Progenitor cell of endocrine pancreas (in vitro differentiated cells): ENCODE measurements around the gene SLC2A10. TPM values are rescaled to one million over a fixed set of nuclear protein-coding genes. Genes with fewer than 3 reads are reported as not detected.

Experiments used
- DNase-seq: peaks from one replicate; pipeline ENCODE4 v3.0.0; 2021; ENCODE audit warnings: low spot score; ENCODE audit not compliant: unreplicated experiment
- H3K27ac Mint-ChIP-seq: 2 replicates; pipeline ENCODE4 v1.8.0; 2021; ENCODE audit warnings: mild to moderate bottlenecking, moderate library complexity, mixed read lengths
- H3K27me3 Mint-ChIP-seq: 2 replicates; pipeline ENCODE4 v1.8.0; 2021; ENCODE audit warnings: mixed read lengths
- H3K36me3 Mint-ChIP-seq: 2 replicates; pipeline ENCODE4 v1.8.0; 2022; ENCODE audit warnings: mixed read lengths; ENCODE audit not compliant: insufficient read depth
- H3K4me1 Mint-ChIP-seq: 2 replicates; pipeline ENCODE4 v1.8.0; 2021; ENCODE audit warnings: low read depth, mixed read lengths
- H3K4me3 Mint-ChIP-seq: 2 replicates; pipeline ENCODE4 v1.8.0; 2021; ENCODE audit warnings: low read depth, mild to moderate bottlenecking, moderate library complexity, mixed read lengths
- H3K9me3 Mint-ChIP-seq: 2 replicates; pipeline ENCODE4 v1.8.0; 2021; ENCODE audit warnings: low read depth, mixed read lengths
- total RNA-seq: library from RNA; stranded (reverse); gene quantifications from 2 replicates; pipeline ENCODE4 v1.2.1, GENCODE V29; 2021
- TF ChIP-seq, protein P1 (sequence below): fragments of 200-600 bp; sonication (generic); IDR thresholded peaks from one replicate; pipeline ENCODE4 v1.5.0; 2021; ENCODE audit warnings: antibody characterized with exemption, mild to moderate bottlenecking; ENCODE audit not compliant: unreplicated experiment

The SLC2A10 gene
- total RNA-seq, 1 donor from 2014 or later: 16.6 TPM

DNA sequence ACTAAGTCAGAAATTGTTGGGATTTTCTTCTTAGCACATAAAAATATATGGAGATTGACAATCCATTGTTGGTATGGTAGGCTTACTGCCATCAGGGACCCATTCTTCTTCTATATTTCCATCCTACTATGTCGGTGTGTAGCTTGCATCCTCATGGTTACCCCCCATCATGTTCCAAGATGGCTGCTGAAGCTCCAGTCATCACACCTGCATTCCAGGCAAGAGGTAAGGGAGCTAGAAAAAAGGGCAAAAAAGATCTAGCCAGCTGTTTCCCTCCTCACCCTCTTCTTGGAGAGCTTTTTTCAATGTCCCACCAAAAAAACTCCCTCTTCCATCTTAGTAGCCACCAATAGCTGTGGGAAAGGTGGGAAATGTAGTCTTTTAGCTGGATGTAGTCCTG is 13.6 kb downstream of the SLC2A10 start:
- Mint-ChIP-seq H3K27ac (no peak overlapping the region), H3K4me1 (no peaks in the 10 kb centered on the region), H3K27me3 (no peaks in the 10 kb centered on the region), H3K9me3 (peaks cover 10% of the 10 kb centered on the region), H3K4me3 (no peak overlapping the region), H3K36me3 (peaks cover 17% of the 10 kb centered on the region)
- DNase-seq: no peak
- TF ChIP-seq, protein P1, sequence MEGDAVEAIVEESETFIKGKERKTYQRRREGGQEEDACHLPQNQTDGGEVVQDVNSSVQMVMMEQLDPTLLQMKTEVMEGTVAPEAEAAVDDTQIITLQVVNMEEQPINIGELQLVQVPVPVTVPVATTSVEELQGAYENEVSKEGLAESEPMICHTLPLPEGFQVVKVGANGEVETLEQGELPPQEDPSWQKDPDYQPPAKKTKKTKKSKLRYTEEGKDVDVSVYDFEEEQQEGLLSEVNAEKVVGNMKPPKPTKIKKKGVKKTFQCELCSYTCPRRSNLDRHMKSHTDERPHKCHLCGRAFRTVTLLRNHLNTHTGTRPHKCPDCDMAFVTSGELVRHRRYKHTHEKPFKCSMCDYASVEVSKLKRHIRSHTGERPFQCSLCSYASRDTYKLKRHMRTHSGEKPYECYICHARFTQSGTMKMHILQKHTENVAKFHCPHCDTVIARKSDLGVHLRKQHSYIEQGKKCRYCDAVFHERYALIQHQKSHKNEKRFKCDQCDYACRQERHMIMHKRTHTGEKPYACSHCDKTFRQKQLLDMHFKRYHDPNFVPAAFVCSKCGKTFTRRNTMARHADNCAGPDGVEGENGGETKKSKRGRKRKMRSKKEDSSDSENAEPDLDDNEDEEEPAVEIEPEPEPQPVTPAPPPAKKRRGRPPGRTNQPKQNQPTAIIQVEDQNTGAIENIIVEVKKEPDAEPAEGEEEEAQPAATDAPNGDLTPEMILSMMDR: no peak

DNA sequence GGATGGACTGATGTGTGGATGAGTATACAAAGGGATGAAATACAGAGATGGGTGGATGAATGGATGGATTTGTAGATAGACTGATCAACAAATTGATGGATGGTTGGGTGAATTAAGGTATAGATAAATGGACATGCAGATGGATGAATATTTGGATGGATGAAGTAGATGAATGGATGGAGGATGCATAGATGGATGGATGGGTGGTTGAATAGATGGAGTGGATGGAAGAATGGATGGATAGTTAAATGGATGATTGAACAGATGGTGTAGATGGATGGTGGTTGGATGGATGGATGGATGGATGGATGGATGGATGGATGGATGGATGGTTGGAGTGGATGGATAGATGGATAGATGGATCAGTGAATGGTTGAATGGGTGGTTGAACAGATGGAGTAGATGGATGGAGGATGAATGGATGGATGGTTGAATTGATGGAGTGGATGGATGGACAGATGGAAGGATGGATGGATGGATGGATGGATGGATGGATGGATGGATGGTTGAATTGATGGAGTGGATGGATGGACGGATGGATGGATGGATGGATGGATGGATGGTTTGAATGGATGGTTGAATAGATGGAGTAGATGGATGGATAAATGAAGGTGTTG is 15.0 kb downstream of the SLC2A10 start:
- no peak for DNase-seq
- TF ChIP-seq, protein P1: no peak
- no peak overlapping the region for H3K27ac Mint-ChIP-seq
- H3K4me3 Mint-ChIP-seq: no peak overlapping the region
- peaks cover 18% of the 10 kb centered on the region for H3K36me3 Mint-ChIP-seq
- H3K9me3 Mint-ChIP-seq: peaks cover 10% of the 10 kb centered on the region
- no peaks in the 10 kb centered on the region for H3K27me3 Mint-ChIP-seq
- H3K4me1 Mint-ChIP-seq: no peaks in the 10 kb centered on the region

DNA sequence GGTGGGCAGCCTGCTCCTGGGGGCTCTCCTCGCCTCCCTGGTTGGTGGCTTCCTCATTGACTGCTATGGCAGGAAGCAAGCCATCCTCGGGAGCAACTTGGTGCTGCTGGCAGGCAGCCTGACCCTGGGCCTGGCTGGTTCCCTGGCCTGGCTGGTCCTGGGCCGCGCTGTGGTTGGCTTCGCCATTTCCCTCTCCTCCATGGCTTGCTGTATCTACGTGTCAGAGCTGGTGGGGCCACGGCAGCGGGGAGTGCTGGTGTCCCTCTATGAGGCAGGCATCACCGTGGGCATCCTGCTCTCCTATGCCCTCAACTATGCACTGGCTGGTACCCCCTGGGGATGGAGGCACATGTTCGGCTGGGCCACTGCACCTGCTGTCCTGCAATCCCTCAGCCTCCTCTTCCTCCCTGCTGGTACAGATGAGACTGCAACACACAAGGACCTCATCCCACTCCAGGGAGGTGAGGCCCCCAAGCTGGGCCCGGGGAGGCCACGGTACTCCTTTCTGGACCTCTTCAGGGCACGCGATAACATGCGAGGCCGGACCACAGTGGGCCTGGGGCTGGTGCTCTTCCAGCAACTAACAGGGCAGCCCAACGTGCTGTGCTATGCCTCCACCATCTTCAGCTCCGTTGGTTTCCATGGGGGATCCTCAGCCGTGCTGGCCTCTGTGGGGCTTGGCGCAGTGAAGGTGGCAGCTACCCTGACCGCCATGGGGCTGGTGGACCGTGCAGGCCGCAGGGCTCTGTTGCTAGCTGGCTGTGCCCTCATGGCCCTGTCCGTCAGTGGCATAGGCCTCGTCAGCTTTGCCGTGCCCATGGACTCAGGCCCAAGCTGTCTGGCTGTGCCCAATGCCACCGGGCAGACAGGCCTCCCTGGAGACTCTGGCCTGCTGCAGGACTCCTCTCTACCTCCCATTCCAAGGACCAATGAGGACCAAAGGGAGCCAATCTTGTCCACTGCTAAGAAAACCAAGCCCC is 16.0 kb downstream of the SLC2A10 start:
- TF ChIP-seq, protein P1: no peak
- DNase-seq: no peak

DNA sequence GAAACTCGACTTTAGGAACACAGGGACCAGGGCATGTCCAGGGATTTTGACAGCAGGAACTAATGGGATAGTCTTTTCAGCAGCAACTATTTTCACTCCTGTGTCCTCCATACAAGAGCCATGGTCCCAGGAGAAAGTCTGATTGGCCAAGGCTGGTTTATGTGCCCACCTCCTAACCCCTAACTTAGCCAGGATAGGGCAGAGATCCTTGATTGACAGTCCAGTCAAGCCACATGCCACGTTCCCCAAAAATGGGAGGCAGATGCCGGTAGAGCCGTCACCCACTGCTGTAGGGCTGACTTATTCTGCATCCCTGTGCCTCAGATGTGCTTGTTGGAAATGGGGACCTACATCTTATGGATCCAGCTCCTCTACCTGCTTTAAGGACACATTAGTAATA is 22.3 kb downstream of the SLC2A10 start:
- no peaks in the 10 kb centered on the region for H3K27me3 Mint-ChIP-seq
- H3K4me1 Mint-ChIP-seq: peaks cover 2% of the 10 kb centered on the region
- TF ChIP-seq, protein P1: no peak
- DNase-seq: no peak
- H3K4me3 Mint-ChIP-seq: no peak overlapping the region
- no peak overlapping the region for H3K27ac Mint-ChIP-seq
- no peaks in the 10 kb centered on the region for H3K9me3 Mint-ChIP-seq
- peaks cover 26% of the 10 kb centered on the region for H3K36me3 Mint-ChIP-seq

More for the DNA sequence above, 16.0 kb downstream of the SLC2A10 start:
- Mint-ChIP-seq H3K4me1 (no peaks in the 10 kb centered on the region), H3K27ac (no peak overlapping the region), H3K4me3 (no peak overlapping the region), H3K36me3 (peaks cover 17% of the 10 kb centered on the region), H3K9me3 (peaks cover 2% of the 10 kb centered on the region), H3K27me3 (no peaks in the 10 kb centered on the region)

DNA sequence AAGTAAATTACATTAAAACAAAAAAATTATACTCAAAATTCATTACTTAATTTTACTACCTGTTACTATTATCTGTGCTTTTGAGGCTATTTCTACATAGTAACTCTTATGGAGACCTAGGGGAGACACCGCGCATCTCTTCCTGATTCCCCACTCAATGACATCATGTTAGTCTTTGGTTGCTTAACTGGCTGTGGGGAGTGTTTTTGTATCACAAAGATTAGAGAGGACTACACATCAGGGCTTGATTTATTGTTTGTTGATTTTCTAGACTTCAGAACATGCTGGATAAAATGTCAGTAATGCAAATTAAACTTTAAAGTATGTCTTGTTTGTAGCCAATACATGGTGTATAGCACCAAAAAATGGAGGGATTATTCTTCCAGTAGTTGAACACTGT is 26.0 kb downstream of the SLC2A10 start:
- Mint-ChIP-seq H3K27me3 (no peaks in the 10 kb centered on the region), H3K36me3 (peaks cover 14% of the 10 kb centered on the region), H3K27ac (no peak overlapping the region), H3K4me1 (peaks cover 8% of the 10 kb centered on the region), H3K9me3 (peaks cover 2% of the 10 kb centered on the region), H3K4me3 (no peak overlapping the region)
- TF ChIP-seq, protein P1: no peak
- DNase-seq: no peak
